Esophagus (tissue), 2 donors: Measurements from ENCODE around the gene GSPT1. TPM values are rescaled to one million over a fixed set of nuclear protein-coding genes. Genes with fewer than 3 reads are reported as not detected.
"Not testable (repeated sequence)": the region's sequence is repeated elsewhere in the genome, so short reads cannot be mapped to it uniquely, and the experiment has no call there.

Experiments used
- H3K27ac ChIP-seq, 2 donors: one replicate each; pipeline ENCODE4 v1.5.1; 2013; ENCODE audit warnings: low read depth in 2 of 2, mild to moderate bottlenecking in 2 of 2, inconsistent platforms in 1 of 2, low read length in 1 of 2, moderate library complexity in 1 of 2
- H3K27me3 ChIP-seq, 2 donors: one replicate each; pipeline ENCODE4 v1.6.1; 2013; ENCODE audit warnings: low read length in 2 of 2, control low read depth in 1 of 2, mild to moderate bottlenecking in 1 of 2; ENCODE audit not compliant: insufficient read depth in 2 of 2, control insufficient read depth in 1 of 2
- H3K36me3 ChIP-seq, 2 donors: one replicate each; pipeline ENCODE4 v1.6.1; 2013; ENCODE audit warnings: low read length in 1 of 2; ENCODE audit not compliant: control insufficient read depth in 2 of 2, insufficient read depth in 2 of 2
- H3K4me1 ChIP-seq, 2 donors: one replicate each; pipeline ENCODE4 v1.6.1; 2013; ENCODE audit warnings: low read length in 1 of 2; ENCODE audit not compliant: control insufficient read depth in 2 of 2, insufficient read depth in 2 of 2
- H3K4me3 ChIP-seq, 2 donors: one replicate each; pipeline ENCODE4 v1.5.1; 2013; ENCODE audit warnings: low read length in 2 of 2, mild to moderate bottlenecking in 2 of 2, low read depth in 1 of 2, moderate library complexity in 1 of 2
- H3K9me3 ChIP-seq, 2 donors: one replicate each; pipeline ENCODE4 v1.6.1; 2013; ENCODE audit warnings: mild to moderate bottlenecking in 2 of 2, low read depth in 1 of 2, low read length in 1 of 2, moderate library complexity in 1 of 2; ENCODE audit not compliant: control insufficient read depth in 2 of 2, insufficient read depth in 1 of 2
- WGBS, 2 donors: extraction: QIAGEN DNeasy Blood & Tissue Kit; methylation state at CpG; one replicate each; pipeline ENCODE4 v1.1.7; 2013; 5-methylcytosine and 5-hydroxymethylcytosine counted together
- polyA plus RNA-seq, 2 donors: library from polyadenylated mRNA; stranded (reverse); fragments of 200-250 nt; gene quantifications; one replicate each; pipeline ENCODE4 v1.2.3, GENCODE V29; 2013
- donor health status: healthy with polysubstance abuse.
- donor health status: Bipolar disorder and iron deficiency.

The GSPT1 gene
- polyA plus RNA-seq, 2 donors = 20.6 to 58.9 TPM

GRCh38 chr16:11950388-11950787 is 34.6 kb upstream of the GSPT1 start:
- Histone ChIP-seq H3K9me3 (no peaks in the 10 kb centered on the region), H3K27me3 (no peaks in the 10 kb centered on the region), H3K27ac (no peak overlapping the region), H3K4me1 (no peaks in the 10 kb centered on the region), H3K36me3 (no peaks in the 10 kb centered on the region), H3K4me3 (no peak overlapping the region)
- 78 to 81% methylated on average over 5 of the region's 5 CpGs for whole genome bisulfite sequencing, 2 donors

- 14 to 17% methylated on average over 4 of the region's 4 CpGs for WGBS, 2 donors
- H3K9me3 ChIP-seq = no peaks in the 10 kb centered on the region
- no peak overlapping the region for H3K4me3 ChIP-seq
- no peak overlapping the region for H3K27ac ChIP-seq
- no peaks in the 10 kb centered on the region for H3K27me3 ChIP-seq
- no peaks in the 10 kb centered on the region for H3K4me1 ChIP-seq
- H3K36me3 ChIP-seq = no peaks in the 10 kb centered on the region
These were observed 33.8 kb upstream of the GSPT1 start for GRCh38 chr16:11949527-11949926.

GRCh38 chr16:11948819-11949218 is 33.1 kb upstream of the GSPT1 start:
- Histone ChIP-seq H3K27me3 (no peaks in the 10 kb centered on the region), H3K4me3 (no peak overlapping the region), H3K27ac (no peak overlapping the region), H3K4me1 (no peaks in the 10 kb centered on the region), H3K36me3 (no peaks in the 10 kb centered on the region), H3K9me3 (no peaks in the 10 kb centered on the region)
- WGBS, 2 donors = 59 to 71% methylated on average over 5 of the region's 5 CpGs

- 74 to 79% methylated on average over 3 of the region's 3 CpGs for WGBS, 2 donors
These were observed 30.7 kb upstream of the GSPT1 start for GRCh38 chr16:11946433-11946832.

GRCh38 chr16:11941945-11942344 is 26.2 kb upstream of the GSPT1 start, which contains the start of gene NPIPB2:
Gene NPIPB2, minus strand, starts transcription at chr16:11942045. Its CDS starts 0 bp downstream, at chr16:11942045.
- not testable (repeated sequence) for H3K36me3 ChIP-seq, H3K27ac ChIP-seq, H3K4me1 ChIP-seq, H3K27me3 ChIP-seq, H3K9me3 ChIP-seq, H3K4me3 ChIP-seq
- WGBS, 2 donors = 74 to 96% methylated on average over 2 to 3 of the region's 4 CpGs

More at GRCh38 chr16:11946433-11946832, 30.7 kb upstream of the GSPT1 start:
- no peak overlapping the region for H3K4me3 ChIP-seq
- H3K4me1 ChIP-seq = no peaks in the 10 kb centered on the region
- no peaks in the 10 kb centered on the region for H3K36me3 ChIP-seq
- H3K27ac ChIP-seq = no peak overlapping the region
- no peaks in the 10 kb centered on the region for H3K27me3 ChIP-seq
- H3K9me3 ChIP-seq = no peaks in the 10 kb centered on the region

GRCh38 chr16:11927350-11927749 is 11.6 kb upstream of the GSPT1 start:
- H3K4me1 ChIP-seq, H3K9me3 ChIP-seq, H3K27ac ChIP-seq, H3K27me3 ChIP-seq, H3K4me3 ChIP-seq, H3K36me3 ChIP-seq: not testable (repeated sequence)
- WGBS, 2 donors = 84 to 87% methylated on average over 13 of the region's 13 CpGs

GRCh38 chr16:11924046-11924445 is 8.3 kb upstream of the GSPT1 start:
- H3K27me3 ChIP-seq, H3K36me3 ChIP-seq, H3K9me3 ChIP-seq, H3K27ac ChIP-seq, H3K4me3 ChIP-seq, H3K4me1 ChIP-seq: not testable (repeated sequence)
- 56 to 64% methylated on average over 10 of the region's 10 CpGs for WGBS, 2 donors

GRCh38 chr16:11916524-11917285 is 949 bp upstream of the GSPT1 start:
- no peaks in the 10 kb centered on the region for H3K36me3 ChIP-seq
- H3K27ac ChIP-seq = peak overlapping the region; percentile 89 to 90
- WGBS, 2 donors = 37 to 38% methylated on average over 13 of the region's 13 CpGs
- H3K4me1 ChIP-seq = no peaks in the 10 kb centered on the region
- H3K4me3 ChIP-seq = peak overlapping the region; percentile 37 to 47
- no peaks in the 10 kb centered on the region for H3K9me3 ChIP-seq
- H3K27me3 ChIP-seq = no peaks in the 10 kb centered on the region

- Histone ChIP-seq H3K27me3 (no peaks in the 10 kb centered on the region), H3K4me3 (peak overlapping the region; percentile 74 to 100), H3K4me1 (peaks cover 0 to 2% of the 10 kb centered on the region in 2 donors), H3K36me3 (no peaks in the 10 kb centered on the region), H3K9me3 (no peaks in the 10 kb centered on the region), H3K27ac (peak overlapping the region; percentile 86 to 97)
- 0% methylated on average over 60 to 79 of the region's 79 CpGs for WGBS, 2 donors
These were observed 577 bp downstream of the GSPT1 start for GRCh38 chr16:11915114-11915643.
